GM12865 (cell line): Measurements from ENCODE around the gene TSEN2.
"Not testable (repeated sequence)": the region's sequence is repeated elsewhere in the genome, so short reads cannot be mapped to it uniquely, and the experiment has no call there.

ENCODE experiments used
- DNase-seq: peaks from one replicate; pipeline ENCODE4 v3.0.0; 2010; ENCODE audit warnings: low read depth
- H3K4me3 ChIP-seq: 2 replicates; pipeline ENCODE4 v1.5.1; 2011; ENCODE audit warnings: mild to moderate bottlenecking, low read depth, low read length, control low read depth
- TF ChIP-seq, protein P1 (sequence below): IDR thresholded peaks from 2 replicates; pipeline ENCODE4 v1.5.1; 2011; ENCODE audit warnings: low read length, control low read depth, low read depth, inconsistent platforms; ENCODE audit not compliant: insufficient read depth; ENCODE audit errors: missing control alignments

The TSEN2 gene

DNA sequence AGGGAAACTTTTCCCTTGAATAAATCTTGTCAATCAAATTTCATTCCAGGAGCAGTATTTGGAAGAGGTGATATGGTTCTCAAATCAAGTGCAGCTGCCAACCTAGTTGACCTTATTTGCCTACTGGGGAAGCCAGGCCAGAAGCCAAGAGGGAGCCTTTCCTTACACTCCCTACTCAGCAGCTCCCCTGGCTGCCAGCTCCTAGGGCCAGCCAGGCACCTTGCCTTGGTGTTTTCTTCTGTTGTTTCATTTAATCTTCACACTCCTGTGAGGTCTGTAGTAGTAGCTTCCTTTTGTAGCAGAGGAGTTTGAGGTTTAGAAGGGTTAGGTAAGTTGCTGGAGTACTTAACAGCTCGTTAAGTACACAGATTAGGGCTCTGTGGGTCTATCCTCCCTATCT, 38.4 kb downstream of the TSEN2 start:
- H3K4me3 ChIP-seq: no peak overlapping the region
- DNase-seq: no peak
- TF ChIP-seq, protein P1, sequence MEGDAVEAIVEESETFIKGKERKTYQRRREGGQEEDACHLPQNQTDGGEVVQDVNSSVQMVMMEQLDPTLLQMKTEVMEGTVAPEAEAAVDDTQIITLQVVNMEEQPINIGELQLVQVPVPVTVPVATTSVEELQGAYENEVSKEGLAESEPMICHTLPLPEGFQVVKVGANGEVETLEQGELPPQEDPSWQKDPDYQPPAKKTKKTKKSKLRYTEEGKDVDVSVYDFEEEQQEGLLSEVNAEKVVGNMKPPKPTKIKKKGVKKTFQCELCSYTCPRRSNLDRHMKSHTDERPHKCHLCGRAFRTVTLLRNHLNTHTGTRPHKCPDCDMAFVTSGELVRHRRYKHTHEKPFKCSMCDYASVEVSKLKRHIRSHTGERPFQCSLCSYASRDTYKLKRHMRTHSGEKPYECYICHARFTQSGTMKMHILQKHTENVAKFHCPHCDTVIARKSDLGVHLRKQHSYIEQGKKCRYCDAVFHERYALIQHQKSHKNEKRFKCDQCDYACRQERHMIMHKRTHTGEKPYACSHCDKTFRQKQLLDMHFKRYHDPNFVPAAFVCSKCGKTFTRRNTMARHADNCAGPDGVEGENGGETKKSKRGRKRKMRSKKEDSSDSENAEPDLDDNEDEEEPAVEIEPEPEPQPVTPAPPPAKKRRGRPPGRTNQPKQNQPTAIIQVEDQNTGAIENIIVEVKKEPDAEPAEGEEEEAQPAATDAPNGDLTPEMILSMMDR: no peak

DNA sequence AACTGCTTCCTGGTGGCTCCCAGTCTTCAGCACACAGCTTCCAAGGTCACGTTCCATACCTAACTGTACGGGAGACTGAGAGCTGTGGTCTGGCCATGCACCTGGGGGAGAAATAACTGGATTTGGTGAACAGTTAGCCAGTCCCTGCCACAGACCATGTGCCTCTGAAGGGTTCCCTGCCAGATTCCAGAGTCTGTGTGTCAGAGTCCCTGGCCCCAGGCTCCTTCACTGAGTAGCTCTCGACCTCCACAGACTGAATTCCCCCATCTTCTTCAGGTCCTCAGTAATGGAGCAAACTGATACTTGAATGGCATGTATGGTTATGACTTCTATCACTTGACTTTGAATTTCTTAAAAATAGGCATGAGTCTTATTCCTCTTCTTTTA, 43.5 kb downstream of the TSEN2 start:
- TF ChIP-seq, protein P1: no peak
- DNase-seq: no peak
- no peak overlapping the region for H3K4me3 ChIP-seq

DNA sequence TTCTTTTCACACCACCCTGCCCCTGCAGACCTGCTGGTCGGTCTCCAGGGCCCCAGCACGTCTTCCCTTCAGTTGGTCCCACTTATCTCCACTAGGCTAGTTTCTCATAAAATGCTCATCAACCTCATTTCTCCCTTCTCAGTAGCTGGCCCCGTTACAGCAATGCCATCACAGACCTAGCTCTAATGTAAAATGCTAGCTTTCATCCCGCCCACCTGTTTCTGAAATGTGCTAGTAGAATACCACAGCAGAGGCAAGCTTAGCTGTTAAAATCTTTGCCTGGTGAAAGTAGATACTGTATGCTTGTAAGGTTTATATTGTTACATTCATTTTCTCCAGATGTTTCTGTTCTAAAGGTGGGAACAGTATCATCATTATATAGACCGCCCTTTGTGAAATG, 47.9 kb downstream of the TSEN2 start:
- DNase-seq: no peak
- TF ChIP-seq, protein P1: no peak
- no peak overlapping the region for H3K4me3 ChIP-seq

DNA sequence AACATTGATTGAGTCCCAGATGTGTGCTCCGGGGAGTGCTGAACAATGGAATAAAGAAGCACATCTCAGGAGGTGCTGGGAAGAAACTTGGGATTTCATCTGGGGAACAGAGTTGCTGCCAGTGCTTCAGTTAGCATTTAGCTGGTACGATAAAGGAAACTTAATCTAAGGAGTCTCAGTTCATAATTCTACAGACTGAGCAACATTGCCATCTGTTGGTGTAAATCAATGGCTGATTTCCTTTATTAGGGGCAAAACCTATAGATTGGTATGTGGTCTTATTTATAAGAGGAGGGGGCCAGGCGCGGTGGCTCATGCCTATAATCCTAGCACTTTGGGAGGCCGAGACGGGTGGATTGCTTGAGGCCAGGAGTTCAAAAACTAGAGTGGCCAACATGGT, 52.1 kb downstream of the TSEN2 start:
- H3K4me3 ChIP-seq: no peak overlapping the region
- DNase-seq: no peak
- TF ChIP-seq, protein P1: no peak

DNA sequence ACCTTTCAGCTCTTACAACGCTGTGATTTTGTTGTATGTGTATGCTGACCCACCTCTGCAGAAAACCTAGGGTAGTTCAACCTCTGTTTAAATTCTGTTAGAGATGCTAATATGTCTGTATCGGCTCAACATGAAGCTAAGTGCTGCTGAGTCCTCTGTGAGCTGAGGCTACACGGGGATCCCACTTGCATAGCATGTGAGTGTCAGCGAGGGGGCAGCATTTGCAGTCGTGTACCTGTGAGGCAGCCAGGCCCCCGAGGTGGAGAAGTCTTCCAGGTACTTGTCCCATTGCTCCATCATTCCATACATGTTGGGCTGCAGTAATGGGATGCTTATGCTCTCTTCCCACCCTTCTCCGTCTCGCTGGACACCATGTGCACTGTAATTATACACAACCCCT, 57.3 kb downstream of the TSEN2 start:
- no peak for DNase-seq
- TF ChIP-seq, protein P1: no peak
- H3K4me3 ChIP-seq: no peak overlapping the region

DNA sequence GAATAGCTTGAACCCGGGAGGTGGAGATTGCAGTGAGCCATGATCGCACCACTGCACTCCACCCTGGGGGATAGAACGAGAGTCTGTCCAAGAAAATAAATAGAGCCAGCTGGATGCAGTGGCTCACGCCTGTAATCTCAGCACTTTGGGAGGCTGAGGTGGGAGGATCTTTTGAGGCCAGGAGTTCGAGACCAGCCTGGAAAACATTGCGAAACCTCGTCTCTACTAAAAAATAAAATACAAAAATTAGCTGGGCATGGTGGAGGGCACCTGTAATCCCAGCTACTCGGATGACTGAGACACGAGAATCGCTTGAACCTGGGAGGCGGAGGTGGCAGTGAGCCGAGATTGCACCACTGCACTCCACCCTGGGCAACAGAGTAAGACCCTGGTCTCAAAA, 59.2 kb downstream of the TSEN2 start:
- not testable (repeated sequence) for H3K4me3 ChIP-seq, DNase-seq

DNA sequence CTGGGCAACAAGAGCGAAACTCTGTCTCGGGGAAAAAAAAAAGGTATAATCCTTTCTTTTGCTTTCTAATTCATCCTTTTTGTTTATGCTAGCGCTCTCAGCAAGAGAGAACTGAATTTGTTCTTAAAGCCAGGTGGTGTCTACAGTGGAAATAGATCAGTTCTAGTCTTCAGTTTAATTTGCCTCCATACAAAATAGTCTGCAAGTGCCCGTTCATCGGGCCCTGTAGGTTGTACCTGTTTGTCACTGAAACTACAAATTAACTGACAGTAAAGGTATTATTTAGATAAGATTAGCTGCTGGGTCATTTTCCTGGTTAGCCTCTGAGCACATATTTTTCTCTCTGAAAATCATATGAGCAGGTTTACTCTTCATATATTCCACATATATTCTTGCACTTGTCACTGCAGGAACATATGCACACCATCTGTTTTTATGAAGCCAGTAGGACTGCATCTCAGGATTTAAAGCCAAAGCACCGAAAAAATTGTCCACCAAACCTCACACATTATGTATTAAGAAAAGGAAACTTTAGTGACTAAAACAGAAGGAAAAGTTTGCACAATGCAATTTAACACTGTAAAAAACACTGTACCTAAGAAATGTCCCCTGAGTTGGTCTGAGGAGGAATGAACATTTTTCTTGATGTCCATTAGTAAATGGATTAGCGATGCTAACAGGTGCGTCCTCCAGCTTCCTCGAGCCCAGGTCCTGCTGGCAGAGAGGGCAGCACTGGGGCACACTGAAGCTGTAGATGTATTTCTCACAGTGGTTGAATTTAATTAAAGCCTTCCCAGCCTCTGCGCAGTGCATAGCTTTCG, 60.6 kb downstream of the TSEN2 start:
- H3K4me3 ChIP-seq: no peak overlapping the region
- TF ChIP-seq, protein P1: no peak
- no peak for DNase-seq
